ENCODE data around the gene LDAF1. TPM values are rescaled to one million over a fixed set of nuclear protein-coding genes. Genes with fewer than 3 reads are reported as not detected.

Gene LDAF1
- polyA plus RNA-seq, 1 experiment: 50.3 TPM

- POLR2A ChIA-PET: no interaction called here
Measured at GRCh38 chr16:21227866-21228265, 69.4 kb downstream of the LDAF1 start.

GRCh38 chr16:21228361-21228872 is 69.9 kb downstream of the LDAF1 start:
- CTCF ChIA-PET: no interaction called here

More at GRCh38 chr16:21227866-21228265, 69.4 kb downstream of the LDAF1 start:
- Histone ChIP-seq H3K27ac (ENCODE audit: low read depth, low read length) (no peak overlapping the region), H3K4me3 (ENCODE audit: low read depth, low read length) (no peak overlapping the region), H3K27me3 (ENCODE audit: control insufficient read depth, insufficient read depth, low read length) (peaks cover 26% of the 10 kb centered on the region), H3K9me3 (ENCODE audit: control insufficient read depth, insufficient read depth, low read length) (no peaks in the 10 kb centered on the region)
- CTCF ChIA-PET: no interaction called here
- DNase-seq (ENCODE audit: low read depth, low spot score): no peak
- TF ChIP-seq CTCF (IDR thresholded peaks at IDR 0.05; ENCODE audit: low read depth, low read length): no peak

More at GRCh38 chr16:21228361-21228872, 69.9 kb downstream of the LDAF1 start:
- POLR2A ChIA-PET: no interaction called here
- Histone ChIP-seq H3K27ac (ENCODE audit: low read depth, low read length) (no peak overlapping the region), H3K4me3 (ENCODE audit: low read depth, low read length) (no peak overlapping the region), H3K27me3 (ENCODE audit: control insufficient read depth, insufficient read depth, low read length) (peaks cover 25% of the 10 kb centered on the region), H3K9me3 (ENCODE audit: control insufficient read depth, insufficient read depth, low read length) (no peaks in the 10 kb centered on the region)
- no peak for DNase-seq (ENCODE audit: low read depth, low spot score)
- TF ChIP-seq CTCF (IDR thresholded peaks at IDR 0.05; ENCODE audit: low read depth, low read length): no peak

Other genes with a start within 250 kb of the LDAF1 start
- not detected in 2 replicates for gene DNAH3, start 7.8 kb upstream of the LDAF1 start, polyA plus RNA-seq (2011; rRNA removed)
- not detected in 2 replicates for gene ZP2, start 52.9 kb downstream of the LDAF1 start, polyA plus RNA-seq (2011; rRNA removed)
- 0.01 TPM in 1 of 2 replicates, not detected in the other for gene ANKS4B, start 75.0 kb downstream of the LDAF1 start, polyA plus RNA-seq (2011; rRNA removed)
- gene CRYM, start 119.6 kb downstream of the LDAF1 start, polyA plus RNA-seq (2011; rRNA removed): 0.12 and 0.21 TPM in 2 replicates

Measured in AG04450 (cell line).